Neural cell (in vitro differentiated cells): ENCODE data around the gene CR1.
"Not testable (repeated sequence)": the region's sequence is repeated elsewhere in the genome, so short reads cannot be mapped to it uniquely, and the experiment has no call there.

Source experiments
- CTCF ChIP-seq: fragments of 450-650 bp; IDR thresholded peaks from 2 replicates; pipeline ENCODE4 v1.5.1; 2014; ENCODE audit warnings: antibody characterized with exemption, mild to moderate bottlenecking, moderate library complexity; ENCODE audit not compliant: poor library complexity, severe bottlenecking
- EP300 ChIP-seq: fragments of 450-650 bp; conservative IDR thresholded peaks from 2 replicates; pipeline ENCODE4 v1.6.1; 2014; ENCODE audit warnings: antibody characterized with exemption, mild to moderate bottlenecking, moderate library complexity; ENCODE audit not compliant: poor library complexity, severe bottlenecking
- EZH2 ChIP-seq: fragments of 200-600, 300-800 bp; shearing (Covaris generic), sonication (generic); IDR thresholded peaks from 2 replicates; pipeline ENCODE4 v1.6.1; 2014; ENCODE audit warnings: antibody characterized with exemption, low read length, borderline replicate concordance, mild to moderate bottlenecking; ENCODE audit not compliant: insufficient read depth, poor library complexity, severe bottlenecking
- POLR2AphosphoS5 ChIP-seq: IDR thresholded peaks from 2 replicates; pipeline ENCODE4 v1.6.1; 2012
- RAD21 ChIP-seq: fragments of 450-650 bp; conservative IDR thresholded peaks from 2 replicates; pipeline ENCODE4 v1.6.1; 2014; ENCODE audit warnings: antibody characterized with exemption, mild to moderate bottlenecking, moderate library complexity
- SMC3 ChIP-seq: fragments of 450-650 bp; conservative IDR thresholded peaks from 2 replicates; pipeline ENCODE4 v1.6.1; 2014; ENCODE audit warnings: antibody characterized with exemption, mild to moderate bottlenecking, moderate library complexity; ENCODE audit not compliant: poor library complexity
- TAF1 ChIP-seq: IDR thresholded peaks from 2 replicates; pipeline ENCODE4 v1.6.1; 2012; ENCODE audit warnings: low read depth

GRCh38 chr1:207525239-207525638, 29.3 kb downstream of the CR1 start:
- not testable (repeated sequence) for TF ChIP-seq EZH2, CTCF, POLR2AphosphoS5, SMC3, EP300, RAD21, TAF1
